Measurements from ENCODE around the gene TMPRSS4. TPM values are rescaled to one million over a fixed set of nuclear protein-coding genes. Genes with fewer than 3 reads are reported as not detected.

TMPRSS4 gene
- total RNA-seq, 1 experiment from 2014 or later: not detected

DNA sequence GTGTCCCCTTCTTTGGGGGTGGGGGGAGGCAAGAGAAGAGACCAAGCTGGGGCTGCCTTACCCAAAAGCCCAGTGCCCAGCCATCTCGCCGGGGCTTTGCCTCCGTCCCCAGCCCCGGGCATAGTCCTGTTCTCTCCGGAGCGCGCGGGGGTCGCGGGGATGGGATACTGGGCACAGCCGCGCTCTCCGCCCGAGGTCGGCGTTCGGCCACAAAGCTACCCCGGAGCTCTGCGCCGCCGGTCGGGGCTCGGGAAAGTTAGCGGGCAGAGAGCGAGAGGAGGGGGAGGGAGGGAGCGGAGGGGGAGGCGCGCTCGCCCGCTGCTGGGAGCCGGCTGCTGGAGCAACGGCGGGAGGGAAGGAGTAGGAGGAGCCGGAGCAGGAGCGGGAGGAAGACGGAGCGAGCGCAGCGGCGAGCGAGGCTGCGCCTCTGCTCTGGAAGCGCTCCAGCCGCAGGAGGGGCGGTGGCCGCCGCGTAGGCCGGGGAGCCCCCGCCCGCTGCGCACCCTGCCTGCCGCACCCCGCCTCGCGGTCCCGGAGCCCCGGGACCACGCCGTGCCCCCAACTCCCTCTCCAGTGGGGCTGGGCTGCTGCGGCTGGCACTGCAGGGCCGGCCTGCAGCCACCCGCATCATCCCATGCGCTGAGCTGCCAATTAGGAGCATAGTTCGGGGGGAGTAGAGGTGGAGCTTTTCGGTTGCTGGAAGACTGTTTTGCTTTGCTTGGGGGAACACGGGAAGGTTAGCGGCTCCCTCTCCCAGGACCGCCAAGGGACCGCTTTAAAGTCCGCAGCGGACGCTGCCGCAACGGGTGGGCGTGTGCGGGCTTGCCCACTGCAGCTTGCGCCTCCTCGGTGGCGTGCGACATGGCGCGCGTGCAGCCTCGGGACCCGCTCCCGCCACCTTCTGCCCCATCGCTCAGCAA, 75.9 kb downstream of the TMPRSS4 start, which contains the start of gene SCN4B:
Gene SCN4B, minus strand, starts transcription at position 272 of the 920 bp plus-strand sequence. Its CDS starts 150 bp downstream, at position 122.
- DNase-seq (ENCODE audit: low read depth): no peak

DNA sequence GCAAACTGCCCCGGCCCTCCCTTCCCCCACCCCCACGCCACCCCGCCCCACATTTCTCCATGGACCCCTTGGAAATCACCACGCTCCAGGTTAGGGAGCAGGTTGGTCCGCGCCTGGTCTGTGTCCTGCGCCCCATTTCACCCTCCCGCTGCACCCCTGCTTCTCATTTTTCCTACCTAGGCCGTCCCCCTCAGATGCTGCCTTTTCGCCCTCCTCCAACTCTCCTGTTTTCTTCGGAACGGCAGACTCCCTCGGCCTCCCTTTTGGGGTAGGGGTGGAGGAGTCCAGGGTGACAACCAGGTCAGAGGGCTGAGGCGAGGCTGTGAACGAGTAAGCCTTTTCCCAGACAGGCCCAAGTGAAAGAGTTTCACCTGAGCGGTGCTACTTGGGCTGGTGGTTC, 76.6 kb downstream of the TMPRSS4 start:
- DNase-seq (ENCODE audit: low read depth): no peak

- no peak for DNase-seq (ENCODE audit: low read depth)
Observed at GRCh38 chr11:118153976-118154375, 77.1 kb downstream of the TMPRSS4 start.

- DNase-seq (ENCODE audit: low read depth): no peak
Observed at GRCh38 chr11:118154641-118155040, 77.8 kb downstream of the TMPRSS4 start.

DNA sequence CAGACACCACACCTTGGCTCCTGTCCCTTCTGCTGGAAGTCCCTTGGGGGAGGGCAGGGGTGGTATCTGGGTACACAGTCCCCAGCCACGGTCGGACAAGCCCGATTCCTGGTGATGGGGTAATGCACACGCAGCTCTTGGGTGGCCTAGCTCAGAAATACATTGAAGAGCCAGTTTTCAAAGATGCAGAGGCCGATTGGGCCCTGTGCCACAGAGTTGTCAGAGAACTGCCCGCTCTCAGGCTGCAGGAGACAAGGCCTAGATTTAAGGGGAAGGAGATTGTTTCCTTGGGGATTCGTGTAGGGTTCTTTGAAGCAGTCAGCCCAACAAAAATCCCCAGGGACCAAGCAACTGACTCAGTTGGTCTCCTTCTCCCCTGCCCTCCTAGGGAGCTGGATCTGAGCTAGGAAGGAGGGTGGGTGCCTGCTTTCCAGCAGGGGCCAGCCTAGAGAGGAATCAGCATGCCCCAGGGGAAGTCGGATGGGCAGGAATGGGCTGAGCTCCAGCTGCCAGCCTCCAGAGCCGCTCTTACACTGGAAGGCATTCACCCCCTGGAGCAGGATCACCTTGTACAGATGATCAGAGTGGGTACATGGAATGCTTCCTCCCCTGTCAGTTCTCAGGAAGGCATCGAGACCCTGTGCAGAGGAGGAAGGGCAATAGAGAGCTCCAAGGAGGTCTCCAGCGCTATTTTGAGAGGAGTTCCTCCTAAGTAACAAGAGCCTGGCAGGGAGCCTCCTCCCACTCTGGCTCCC, 79.1 kb downstream of the TMPRSS4 start:
- no peak for DNase-seq (ENCODE audit: low read depth)

GRCh38 chr11:118156531-118157185, 79.8 kb downstream of the TMPRSS4 start:
- no peak for DNase-seq (ENCODE audit: low read depth)

GRCh38 chr11:118157186-118157895, 80.5 kb downstream of the TMPRSS4 start:
- no peak for DNase-seq (ENCODE audit: low read depth)

DNA sequence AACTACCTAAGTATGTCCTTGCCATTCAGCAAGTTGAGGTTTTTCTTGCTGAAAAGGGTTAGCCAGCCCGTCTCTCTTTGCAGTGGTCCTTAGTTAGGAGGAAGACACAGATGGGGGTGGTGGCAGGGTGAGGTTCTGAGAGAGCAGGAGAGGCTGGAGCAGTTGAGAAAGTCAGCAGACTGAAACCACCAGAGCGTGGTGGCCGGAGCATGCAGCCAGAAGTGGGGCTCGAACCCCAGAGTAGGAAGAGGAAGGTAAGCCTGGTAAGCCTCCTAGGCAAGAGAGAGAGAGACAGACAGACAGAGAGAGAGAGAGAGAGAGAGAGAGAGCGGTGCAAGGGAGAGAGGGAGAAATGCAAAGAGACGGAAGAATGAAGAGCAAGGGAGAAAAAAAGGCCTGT, 84.9 kb downstream of the TMPRSS4 start:
- no peak for DNase-seq (ENCODE audit: low read depth)

DNA sequence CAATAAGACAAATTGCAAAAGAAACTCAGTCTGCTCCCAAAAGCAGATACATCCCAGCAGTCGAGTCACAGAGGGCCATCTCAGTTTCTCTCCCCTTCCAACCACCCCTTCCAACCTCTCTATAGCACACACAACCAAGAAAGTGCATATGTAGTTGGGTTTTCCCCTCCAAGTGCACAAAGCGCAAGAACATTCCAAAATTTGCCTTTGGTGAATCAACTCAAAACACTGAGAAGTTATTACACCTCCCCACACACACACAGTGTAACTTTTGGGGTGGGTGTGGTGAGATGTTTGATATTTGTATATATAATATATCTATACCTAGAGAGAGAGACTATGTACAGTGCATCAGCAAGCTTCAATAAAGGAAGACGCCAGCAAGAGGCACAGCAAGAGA, 86.0 kb downstream of the TMPRSS4 start:
- DNase-seq (ENCODE audit: low read depth): no peak

DNA sequence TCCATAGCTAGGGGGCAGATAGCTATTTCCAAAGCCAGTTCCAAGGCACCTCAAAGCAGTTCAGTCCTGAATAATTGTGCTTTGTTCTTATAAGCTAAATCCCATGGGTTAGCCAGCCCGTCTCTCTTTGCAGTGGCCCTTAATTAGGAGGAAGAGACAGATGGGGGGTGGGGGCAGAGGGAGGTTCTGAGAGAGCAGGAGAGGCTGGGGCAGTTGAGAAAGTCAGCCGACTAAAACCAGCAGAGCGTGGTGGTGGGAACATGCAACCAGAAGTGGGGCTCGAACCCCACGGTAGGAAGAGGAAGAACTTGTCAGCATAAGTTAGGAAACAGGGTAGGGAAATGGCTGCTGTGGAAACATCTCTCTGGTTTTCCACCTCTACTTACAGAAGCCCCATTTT, 86.6 kb downstream of the TMPRSS4 start:
- DNase-seq (ENCODE audit: low read depth): no peak

GRCh38 chr11:118164885-118165284, 88.0 kb downstream of the TMPRSS4 start:
- no peak for DNase-seq (ENCODE audit: low read depth)

GRCh38 chr11:118166641-118167040, 89.8 kb downstream of the TMPRSS4 start:
- DNase-seq (ENCODE audit: low read depth): no peak

DNA sequence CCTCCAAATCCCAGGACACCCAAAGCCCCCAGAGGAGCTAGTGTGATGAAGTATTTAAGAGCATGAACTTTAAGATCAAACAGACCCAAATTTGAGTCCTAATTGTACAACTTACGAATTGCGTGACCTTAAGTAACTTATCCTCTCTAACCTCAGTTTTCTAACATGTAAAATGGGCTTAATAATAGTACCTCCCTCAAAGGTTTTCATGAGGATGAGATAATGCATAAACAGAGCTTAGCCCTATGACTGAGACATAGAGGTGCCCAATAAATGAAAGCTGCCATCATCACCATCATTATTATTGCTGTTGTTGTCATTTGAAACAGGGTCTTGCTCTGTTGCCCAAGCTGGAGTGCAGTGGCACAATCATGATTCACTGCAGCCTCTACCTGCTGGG, 90.4 kb downstream of the TMPRSS4 start:
- no peak for DNase-seq (ENCODE audit: low read depth)

DNA sequence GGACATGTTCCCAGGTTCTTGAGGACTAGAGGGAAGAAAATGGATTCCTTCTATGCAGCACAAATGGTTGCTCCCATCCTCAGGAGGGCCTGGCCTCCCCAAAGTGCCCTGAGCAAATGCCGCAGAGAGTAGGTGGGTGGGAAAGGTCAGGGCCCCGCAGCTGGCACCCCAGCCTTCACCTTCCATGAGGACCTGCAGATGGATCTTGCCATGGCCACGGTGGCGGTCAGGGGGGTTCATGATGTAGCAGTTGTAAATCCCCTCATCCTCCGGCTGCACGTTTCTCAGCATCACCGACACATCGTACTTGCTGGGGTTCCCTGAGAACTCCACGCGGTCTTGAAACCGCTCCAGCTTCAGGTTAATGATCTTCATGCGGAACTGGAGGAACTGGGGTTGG, 91.0 kb downstream of the TMPRSS4 start:
- DNase-seq (ENCODE audit: low read depth): no peak

DNA sequence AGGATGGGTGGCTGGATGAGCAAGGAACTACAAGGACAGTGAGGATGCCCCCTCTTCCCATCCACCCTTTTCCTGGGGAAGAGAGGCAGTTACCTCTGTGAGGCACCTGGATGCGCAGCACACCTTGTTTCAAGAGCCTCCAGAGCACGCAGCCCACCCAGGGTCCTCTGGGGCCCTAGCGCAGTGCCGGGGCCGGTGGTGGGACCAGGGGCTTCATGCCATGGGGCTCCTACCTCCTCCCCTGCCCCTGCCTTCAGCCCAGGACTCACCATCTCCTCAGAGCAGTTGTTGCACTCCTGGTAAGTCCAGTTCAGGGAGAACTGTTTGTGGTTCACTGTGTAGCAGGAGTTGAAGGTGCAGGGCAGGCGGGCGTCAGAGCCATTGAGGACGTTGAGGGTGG, 91.4 kb downstream of the TMPRSS4 start:
- no peak for DNase-seq (ENCODE audit: low read depth)

DNA sequence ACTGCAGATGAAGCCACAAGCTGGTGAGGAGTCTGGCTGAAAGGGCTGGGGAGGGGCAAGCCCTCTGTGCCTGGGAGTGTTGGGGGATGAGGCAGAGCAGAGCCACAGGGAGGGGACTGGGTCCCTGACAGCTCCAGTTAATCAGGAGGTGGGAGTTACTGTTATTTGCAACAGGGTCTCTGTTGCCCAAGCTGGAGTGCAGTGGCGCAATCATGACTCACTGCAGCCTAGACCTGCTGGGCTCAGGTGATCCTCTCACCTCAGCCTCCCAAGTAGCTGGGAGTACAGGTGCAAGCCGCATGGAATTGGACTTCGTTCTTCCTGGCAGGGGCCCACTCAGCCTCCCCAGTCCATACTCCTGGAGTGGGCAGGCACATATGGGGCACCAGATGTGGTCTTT, 91.9 kb downstream of the TMPRSS4 start:
- no peak for DNase-seq (ENCODE audit: low read depth)

- no peak for DNase-seq (ENCODE audit: low read depth)
Observed at GRCh38 chr11:118169300-118170140, 92.6 kb downstream of the TMPRSS4 start.

DNA sequence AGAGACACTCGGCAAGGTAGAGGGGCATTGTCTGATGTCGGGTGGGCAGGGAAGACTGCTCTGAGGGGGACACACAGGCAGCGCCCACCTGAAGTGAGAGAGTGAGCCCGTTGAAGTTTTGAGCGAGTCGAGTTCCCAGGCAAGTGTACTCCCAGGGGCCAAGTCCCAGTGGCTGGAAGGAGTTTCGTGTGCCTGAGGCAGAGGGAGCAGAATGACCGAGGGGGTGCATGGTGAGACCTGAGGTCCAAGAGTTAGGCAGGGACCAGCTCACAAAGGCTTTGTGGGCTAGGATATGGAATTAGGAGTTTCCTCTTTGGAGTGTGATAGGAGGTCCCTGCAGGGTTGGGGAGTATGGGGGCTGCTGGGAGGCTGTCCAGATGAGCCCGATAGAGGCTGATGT, 93.4 kb downstream of the TMPRSS4 start:
- DNase-seq (ENCODE audit: low read depth): no peak

DNA sequence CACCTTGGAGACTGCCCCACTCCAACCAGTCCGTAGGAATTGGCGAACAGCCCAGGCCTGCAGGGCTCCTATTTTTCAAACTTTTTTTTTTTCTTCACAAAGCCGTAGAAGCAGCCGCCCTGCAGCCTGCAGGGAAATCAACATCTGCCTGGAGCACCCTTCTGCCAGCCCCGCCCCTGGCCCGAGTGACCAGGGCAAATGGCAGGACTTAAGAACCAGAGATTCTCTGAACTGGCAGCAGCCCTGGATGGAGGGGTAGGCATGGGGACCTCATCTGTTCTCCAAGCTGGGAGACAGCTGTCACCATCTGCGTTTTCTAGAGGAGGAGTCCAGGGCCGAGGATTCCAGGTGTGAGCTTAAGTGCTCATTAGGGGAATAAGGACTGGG, 94.0 kb downstream of the TMPRSS4 start:
- no peak for DNase-seq (ENCODE audit: low read depth)

Measured in HT1080 (cell line).